Neural progenitor cell (in vitro differentiated cells): ENCODE data around the gene TEX2. TPM values are rescaled to one million over a fixed set of nuclear protein-coding genes. Genes with fewer than 3 reads are reported as not detected.

Experiments used
- DNase-seq: peaks from one replicate; pipeline ENCODE4 v3.0.0-alpha.2; 2016; ENCODE audit warnings: low spot score
- H2AFZ ChIP-seq: fragments of 200-600 bp; sonication (generic); replicated peaks from 2 replicates; pipeline ENCODE4 v1.6.1; 2016; ENCODE audit warnings: antibody characterized with exemption
- H3F3A ChIP-seq: fragments of 200-600 bp; sonication (generic); 2 replicates; pipeline ENCODE4 v1.6.1; 2016; ENCODE audit warnings: antibody characterized with exemption, low read depth
- H3K27ac ChIP-seq: fragments of 200-600 bp; sonication (generic); 2 replicates; pipeline ENCODE4 v1.5.1; 2016; ENCODE audit warnings: mild to moderate bottlenecking
- H3K27me3 ChIP-seq: fragments of 200-600 bp; sonication (generic); 2 replicates; pipeline ENCODE4 v1.6.1; 2016; ENCODE audit warnings: mild to moderate bottlenecking, moderate library complexity
- H3K36me3 ChIP-seq: fragments of 200-600 bp; sonication (generic); 2 replicates; pipeline ENCODE4 v1.5.1; 2016
- H3K4me1 ChIP-seq: fragments of 200-600 bp; sonication (generic); 2 replicates; pipeline ENCODE4 v1.6.1; 2016; ENCODE audit warnings: mixed run types
- H3K4me2 ChIP-seq: fragments of 200-600 bp; sonication (generic); 2 replicates; pipeline ENCODE4 v1.6.1; 2016
- H3K4me3 ChIP-seq: fragments of 200-600 bp; sonication (generic); 2 replicates; pipeline ENCODE4 v1.5.1; 2016
- H3K79me2 ChIP-seq: fragments of 200-600 bp; sonication (generic); 2 replicates; pipeline ENCODE4 v1.6.1; 2016; ENCODE audit warnings: low read depth
- H3K9ac ChIP-seq: fragments of 200-600 bp; sonication (generic); 2 replicates; pipeline ENCODE4 v1.6.1; 2016
- H3K9me3 ChIP-seq: fragments of 200-600 bp; sonication (generic); 2 replicates; pipeline ENCODE4 v1.5.1; 2016; ENCODE audit warnings: low read depth
- H4K20me1 ChIP-seq: fragments of 200-600 bp; sonication (generic); 2 replicates; pipeline ENCODE4 v1.6.1; 2016; ENCODE audit warnings: low read depth
- H3K27ac Mint-ChIP-seq: 3 replicates; pipeline ENCODE4 v1.8.0; 2021; ENCODE audit warnings: mixed read lengths
- H3K27me3 Mint-ChIP-seq: 2 replicates; pipeline ENCODE4 v1.8.0; 2022; ENCODE audit warnings: low read depth, mild to moderate bottlenecking, inconsistent platforms, moderate library complexity, mixed read lengths; ENCODE audit not compliant: insufficient read depth
- H3K36me3 Mint-ChIP-seq: 3 replicates; pipeline ENCODE4 v1.8.0; 2021; ENCODE audit warnings: mixed read lengths
- H3K4me1 Mint-ChIP-seq: 3 replicates; pipeline ENCODE4 v1.8.0; 2021; ENCODE audit warnings: mixed read lengths
- H3K4me3 Mint-ChIP-seq: 3 replicates; pipeline ENCODE4 v1.8.0; 2021; ENCODE audit warnings: mild to moderate bottlenecking, moderate library complexity, mixed read lengths
- H3K9me3 Mint-ChIP-seq: 3 replicates; pipeline ENCODE4 v1.8.0; 2020; ENCODE audit warnings: mixed read lengths
- EZH2 ChIP-seq: fragments of 200-600 bp; sonication (generic); IDR thresholded peaks from 2 replicates; pipeline ENCODE4 v1.6.1; 2017; ENCODE audit warnings: antibody characterized with exemption, mild to moderate bottlenecking, moderate library complexity
- EZH2phosphoT487 ChIP-seq: fragments of 200-600 bp; sonication (generic); IDR thresholded peaks from 2 replicates; pipeline ENCODE4 v1.6.1; 2017; ENCODE audit warnings: antibody characterized with exemption
- total RNA-seq: library from RNA; depleted of rRNA; stranded (reverse); fragments of >200 nt; gene quantifications from 2 replicates; pipeline ENCODE4 v1.2.3, GENCODE V29; 2015; ENCODE audit warnings: low replicate concordance
- TF ChIP-seq, protein P1 (sequence below): fragments of 200-600 bp; sonication (generic); IDR thresholded peaks from 2 replicates; pipeline ENCODE4 v1.5.1; 2017; ENCODE audit warnings: antibody characterized with exemption, mild to moderate bottlenecking

TEX2 gene
- total RNA-seq, 1 donor from 2014 or later, result 10.6 TPM

DNA sequence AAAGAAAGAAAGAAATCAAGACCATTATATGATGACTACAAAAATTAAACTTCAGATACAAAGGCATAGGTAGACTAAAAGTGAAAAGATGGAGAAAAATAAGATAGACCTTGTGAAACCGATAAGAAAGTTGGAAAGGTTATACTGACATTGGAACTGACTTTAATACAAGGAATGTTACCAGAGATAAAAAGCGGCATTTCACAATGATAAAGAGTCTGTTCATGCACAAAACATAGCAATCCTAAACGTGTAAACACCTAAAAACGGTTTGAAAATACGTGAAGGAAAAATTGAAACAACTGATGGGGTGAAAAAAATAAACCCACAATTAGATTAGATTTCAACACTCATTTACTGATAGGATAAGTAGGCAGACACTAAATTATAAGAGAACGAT is 123.5 kb downstream of the TEX2 start:
- TF ChIP-seq, protein P1, sequence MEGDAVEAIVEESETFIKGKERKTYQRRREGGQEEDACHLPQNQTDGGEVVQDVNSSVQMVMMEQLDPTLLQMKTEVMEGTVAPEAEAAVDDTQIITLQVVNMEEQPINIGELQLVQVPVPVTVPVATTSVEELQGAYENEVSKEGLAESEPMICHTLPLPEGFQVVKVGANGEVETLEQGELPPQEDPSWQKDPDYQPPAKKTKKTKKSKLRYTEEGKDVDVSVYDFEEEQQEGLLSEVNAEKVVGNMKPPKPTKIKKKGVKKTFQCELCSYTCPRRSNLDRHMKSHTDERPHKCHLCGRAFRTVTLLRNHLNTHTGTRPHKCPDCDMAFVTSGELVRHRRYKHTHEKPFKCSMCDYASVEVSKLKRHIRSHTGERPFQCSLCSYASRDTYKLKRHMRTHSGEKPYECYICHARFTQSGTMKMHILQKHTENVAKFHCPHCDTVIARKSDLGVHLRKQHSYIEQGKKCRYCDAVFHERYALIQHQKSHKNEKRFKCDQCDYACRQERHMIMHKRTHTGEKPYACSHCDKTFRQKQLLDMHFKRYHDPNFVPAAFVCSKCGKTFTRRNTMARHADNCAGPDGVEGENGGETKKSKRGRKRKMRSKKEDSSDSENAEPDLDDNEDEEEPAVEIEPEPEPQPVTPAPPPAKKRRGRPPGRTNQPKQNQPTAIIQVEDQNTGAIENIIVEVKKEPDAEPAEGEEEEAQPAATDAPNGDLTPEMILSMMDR, result no peak
- TF ChIP-seq EZH2, result no peak
- no peak for TF ChIP-seq EZH2phosphoT487
- Histone ChIP-seq H2AFZ (no peak overlapping the region), H3K79me2 (no peaks in the 10 kb centered on the region), H3K9ac (no peak overlapping the region), H3K9me3 (no peaks in the 10 kb centered on the region), H3K4me3 (no peak overlapping the region), H3K27ac (no peak overlapping the region), H3K4me1 (no peaks in the 10 kb centered on the region), H3K4me2 (no peak overlapping the region), H3F3A (no peaks in the 10 kb centered on the region), H3K36me3 (no peaks in the 10 kb centered on the region), H4K20me1 (no peaks in the 10 kb centered on the region), H3K27me3 (no peaks in the 10 kb centered on the region)
- Mint-ChIP-seq H3K27ac (no peak overlapping the region), H3K4me3 (no peak overlapping the region), H3K9me3 (no peaks in the 10 kb centered on the region), H3K4me1 (no peaks in the 10 kb centered on the region), H3K27me3 (no peaks in the 10 kb centered on the region), H3K36me3 (no peaks in the 10 kb centered on the region)
- no peak for DNase-seq

DNA sequence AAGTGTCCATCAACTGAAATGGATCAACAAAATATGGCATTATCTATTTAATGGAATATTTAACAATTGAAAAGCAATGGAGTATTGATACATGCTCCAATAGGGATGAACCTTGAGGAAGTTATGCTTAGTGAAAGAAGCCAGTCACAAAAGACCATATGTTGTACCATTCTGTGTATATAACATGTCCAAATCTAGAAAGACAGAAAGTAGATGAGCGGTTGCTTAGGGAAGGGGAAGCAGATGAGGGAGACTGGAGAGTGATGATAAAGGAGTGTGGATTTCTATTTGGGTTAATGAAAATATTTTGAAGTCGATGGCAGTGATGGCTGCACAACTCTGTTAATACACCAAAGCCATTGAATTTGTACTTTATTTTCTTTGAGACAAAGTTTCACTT is 124.6 kb downstream of the TEX2 start:
- Histone ChIP-seq H3K9me3 (no peaks in the 10 kb centered on the region), H3K27ac (no peak overlapping the region), H3K27me3 (no peaks in the 10 kb centered on the region), H4K20me1 (no peaks in the 10 kb centered on the region), H3F3A (no peaks in the 10 kb centered on the region), H3K36me3 (no peaks in the 10 kb centered on the region), H3K9ac (no peak overlapping the region), H3K79me2 (no peaks in the 10 kb centered on the region), H3K4me1 (no peaks in the 10 kb centered on the region), H3K4me2 (no peak overlapping the region), H2AFZ (no peak overlapping the region), H3K4me3 (no peak overlapping the region)
- H3K4me3 Mint-ChIP-seq, result no peak overlapping the region
- DNase-seq, result no peak
- no peaks in the 10 kb centered on the region for H3K9me3 Mint-ChIP-seq
- no peaks in the 10 kb centered on the region for H3K4me1 Mint-ChIP-seq
- H3K27ac Mint-ChIP-seq, result no peak overlapping the region
- TF ChIP-seq EZH2phosphoT487 (no peak), EZH2 (no peak)
- TF ChIP-seq, protein P1, result no peak
- H3K27me3 Mint-ChIP-seq, result no peaks in the 10 kb centered on the region
- H3K36me3 Mint-ChIP-seq, result no peaks in the 10 kb centered on the region

DNA sequence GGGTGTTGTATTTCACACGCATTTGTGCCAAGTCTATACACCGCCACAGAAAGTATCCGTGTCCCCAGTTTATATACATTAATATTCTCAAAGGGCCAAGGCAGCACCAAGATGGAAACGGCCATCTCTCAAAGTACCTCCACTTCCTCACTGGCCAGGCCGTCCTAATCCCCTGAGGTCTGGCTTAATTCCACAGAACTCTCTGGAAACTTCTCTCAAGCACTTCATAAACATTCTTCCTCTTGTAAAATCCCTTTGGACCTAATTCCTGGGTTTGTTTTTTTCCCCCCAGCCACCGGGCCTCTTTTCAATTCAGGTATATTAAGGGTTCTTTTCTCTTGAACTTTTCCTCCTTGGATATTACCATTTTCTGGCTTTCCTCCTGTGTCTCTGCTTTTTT is 128.1 kb downstream of the TEX2 start:
- DNase-seq, result no peak

More for the DNA sequence above, 128.1 kb downstream of the TEX2 start:
- no peak overlapping the region for H3K27ac Mint-ChIP-seq
- Histone ChIP-seq H3K9ac (no peak overlapping the region), H3K27ac (no peak overlapping the region), H4K20me1 (no peaks in the 10 kb centered on the region), H3K4me2 (no peak overlapping the region), H3K27me3 (peaks cover 26% of the 10 kb centered on the region), H3K9me3 (no peaks in the 10 kb centered on the region), H3K36me3 (no peaks in the 10 kb centered on the region), H3K4me1 (peaks cover 4% of the 10 kb centered on the region), H2AFZ (no peak overlapping the region), H3F3A (peaks cover 14% of the 10 kb centered on the region), H3K4me3 (no peak overlapping the region), H3K79me2 (no peaks in the 10 kb centered on the region)
- TF ChIP-seq, protein P1, result no peak
- TF ChIP-seq EZH2phosphoT487 (no peak), EZH2 (no peak)
- no peak overlapping the region for H3K4me3 Mint-ChIP-seq
- H3K27me3 Mint-ChIP-seq, result peaks cover 4% of the 10 kb centered on the region
- H3K9me3 Mint-ChIP-seq, result no peaks in the 10 kb centered on the region
- no peaks in the 10 kb centered on the region for H3K36me3 Mint-ChIP-seq
- H3K4me1 Mint-ChIP-seq, result peaks cover 4% of the 10 kb centered on the region
